ENCODE results near the gene SCN5A. TPM values are rescaled to one million over a fixed set of nuclear protein-coding genes. Genes with fewer than 3 reads are reported as not detected.

Gene SCN5A
- total RNA-seq, 1 donor from 2014 or later: 3.5 TPM

- no peaks in the 10 kb centered on the region for H3K9me3 Mint-ChIP-seq
- no peaks in the 10 kb centered on the region for H3K36me3 Mint-ChIP-seq
- TF ChIP-seq, protein P1, sequence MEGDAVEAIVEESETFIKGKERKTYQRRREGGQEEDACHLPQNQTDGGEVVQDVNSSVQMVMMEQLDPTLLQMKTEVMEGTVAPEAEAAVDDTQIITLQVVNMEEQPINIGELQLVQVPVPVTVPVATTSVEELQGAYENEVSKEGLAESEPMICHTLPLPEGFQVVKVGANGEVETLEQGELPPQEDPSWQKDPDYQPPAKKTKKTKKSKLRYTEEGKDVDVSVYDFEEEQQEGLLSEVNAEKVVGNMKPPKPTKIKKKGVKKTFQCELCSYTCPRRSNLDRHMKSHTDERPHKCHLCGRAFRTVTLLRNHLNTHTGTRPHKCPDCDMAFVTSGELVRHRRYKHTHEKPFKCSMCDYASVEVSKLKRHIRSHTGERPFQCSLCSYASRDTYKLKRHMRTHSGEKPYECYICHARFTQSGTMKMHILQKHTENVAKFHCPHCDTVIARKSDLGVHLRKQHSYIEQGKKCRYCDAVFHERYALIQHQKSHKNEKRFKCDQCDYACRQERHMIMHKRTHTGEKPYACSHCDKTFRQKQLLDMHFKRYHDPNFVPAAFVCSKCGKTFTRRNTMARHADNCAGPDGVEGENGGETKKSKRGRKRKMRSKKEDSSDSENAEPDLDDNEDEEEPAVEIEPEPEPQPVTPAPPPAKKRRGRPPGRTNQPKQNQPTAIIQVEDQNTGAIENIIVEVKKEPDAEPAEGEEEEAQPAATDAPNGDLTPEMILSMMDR (conservative IDR thresholded peaks at IDR 0.05): no peak
- peaks cover 12% of the 10 kb centered on the region for H3K27me3 Mint-ChIP-seq
- no peak overlapping the region for H3K27ac Mint-ChIP-seq
- H3K4me1 Mint-ChIP-seq (ENCODE audit: unreplicated experiment): no peaks in the 10 kb centered on the region
- no peak overlapping the region for H3K4me3 Mint-ChIP-seq
- no peak for DNase-seq (ENCODE audit: extremely low spot score, unreplicated experiment)
Observed at GRCh38 chr3:38689774-38690173, 40.3 kb upstream of the SCN5A start.

- Mint-ChIP-seq H3K9me3 (no peaks in the 10 kb centered on the region), H3K4me3 (no peak overlapping the region), H3K27me3 (peaks cover 12% of the 10 kb centered on the region)
Observed at GRCh38 chr3:38689346-38689745, 39.9 kb upstream of the SCN5A start.

GRCh38 chr3:38687321-38687720 is 37.8 kb upstream of the SCN5A start:
- no peaks in the 10 kb centered on the region for H3K4me1 Mint-ChIP-seq (ENCODE audit: unreplicated experiment)
- no peaks in the 10 kb centered on the region for H3K9me3 Mint-ChIP-seq
- no peak overlapping the region for H3K4me3 Mint-ChIP-seq
- H3K27me3 Mint-ChIP-seq: peaks cover 20% of the 10 kb centered on the region
- H3K36me3 Mint-ChIP-seq: no peaks in the 10 kb centered on the region
- no peak for DNase-seq (ENCODE audit: extremely low spot score, unreplicated experiment)
- TF ChIP-seq, protein P1 (conservative IDR thresholded peaks at IDR 0.05): no peak
- no peak overlapping the region for H3K27ac Mint-ChIP-seq

More at GRCh38 chr3:38689346-38689745, 39.9 kb upstream of the SCN5A start:
- no peak overlapping the region for H3K27ac Mint-ChIP-seq
- H3K36me3 Mint-ChIP-seq: no peaks in the 10 kb centered on the region
- no peak for DNase-seq (ENCODE audit: extremely low spot score, unreplicated experiment)
- no peaks in the 10 kb centered on the region for H3K4me1 Mint-ChIP-seq (ENCODE audit: unreplicated experiment)
- TF ChIP-seq, protein P1 (conservative IDR thresholded peaks at IDR 0.05): no peak

- no peaks in the 10 kb centered on the region for H3K9me3 Mint-ChIP-seq
- DNase-seq (ENCODE audit: extremely low spot score, unreplicated experiment): no peak
- H3K4me3 Mint-ChIP-seq: no peak overlapping the region
- H3K4me1 Mint-ChIP-seq (ENCODE audit: unreplicated experiment): no peaks in the 10 kb centered on the region
- no peak overlapping the region for H3K27ac Mint-ChIP-seq
- no peaks in the 10 kb centered on the region for H3K36me3 Mint-ChIP-seq
- H3K27me3 Mint-ChIP-seq: peaks cover 40% of the 10 kb centered on the region
- TF ChIP-seq, protein P1 (conservative IDR thresholded peaks at IDR 0.05): no peak
Observed at GRCh38 chr3:38684546-38684945, 35.1 kb upstream of the SCN5A start.

GRCh38 chr3:38669668-38670067 is 20.2 kb upstream of the SCN5A start:
- Mint-ChIP-seq H3K9me3 (no peaks in the 10 kb centered on the region), H3K4me1 (ENCODE audit: unreplicated experiment) (no peaks in the 10 kb centered on the region), H3K27ac (no peak overlapping the region), H3K4me3 (no peak overlapping the region), H3K36me3 (no peaks in the 10 kb centered on the region), H3K27me3 (peaks cover 15% of the 10 kb centered on the region)
- DNase-seq (ENCODE audit: extremely low spot score, unreplicated experiment): no peak
- TF ChIP-seq, protein P1 (conservative IDR thresholded peaks at IDR 0.05): no peak

DNA sequence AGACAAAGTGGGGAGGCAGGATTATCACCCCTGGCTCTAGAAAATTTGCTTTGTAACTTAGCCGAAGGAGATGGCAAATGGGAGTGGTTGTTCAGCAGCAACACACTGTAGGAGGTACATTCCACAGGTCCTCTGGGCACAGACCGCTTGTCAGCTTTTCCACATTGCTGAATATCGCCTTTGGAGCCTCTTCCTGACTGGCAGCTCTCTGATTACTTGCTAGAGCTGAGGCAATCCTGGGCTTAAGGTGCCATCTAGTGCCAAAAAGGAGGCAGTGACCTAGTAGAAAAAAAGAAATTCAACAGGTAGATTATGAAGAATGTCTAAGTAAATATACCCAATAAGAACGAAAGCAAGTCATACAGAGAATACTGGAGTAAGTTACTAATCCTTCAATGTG is 13.1 kb upstream of the SCN5A start:
- Mint-ChIP-seq H3K27ac (no peak overlapping the region), H3K27me3 (peaks cover 43% of the 10 kb centered on the region), H3K4me1 (ENCODE audit: unreplicated experiment) (no peaks in the 10 kb centered on the region), H3K9me3 (peaks cover 8% of the 10 kb centered on the region), H3K36me3 (no peaks in the 10 kb centered on the region), H3K4me3 (no peak overlapping the region)
- TF ChIP-seq, protein P1 (conservative IDR thresholded peaks at IDR 0.05): peak; percentile 71
- DNase-seq (ENCODE audit: extremely low spot score, unreplicated experiment): no peak
